HCT116 (cell line): ENCODE results near the gene CD84. TPM values are rescaled to one million over a fixed set of nuclear protein-coding genes. Genes with fewer than 3 reads are reported as not detected.

Source experiments
- ATAC-seq: fragments of 200-7000 bp; cut with Tn5 transposase; 2 replicates; pipeline ENCODE4 v1.9.1; 2020; ENCODE audit warnings: mild to moderate bottlenecking, moderate library complexity
- BruUV-seq: library from RNA; stranded (reverse); fragments of 400-500 nt; replicated peaks from 2 replicates; lab custom pipeline; 2021; lab: Mats Ljungman, UMichigan
- CTCF ChIA-PET: fragments of 300-600 bp; sonication (Branson Sonifier 250); formaldehyde crosslinking; loops from one replicate; lab custom pipeline; 2021; ENCODE audit warnings: antibody characterized with exemption; lab: Charles Lee
- POLR2A ChIA-PET: fragments of 300-600, 350-600 bp; sonication (Branson Sonifier 250); formaldehyde crosslinking; loops from one replicate; lab custom pipeline; 2021; ENCODE audit warnings: antibody characterized with exemption; lab: Charles Lee
- RAD21 ChIA-PET, 2 experiments: fragments of 300-600 bp; sonication (Branson Sonifier 250); formaldehyde crosslinking; loops; one replicate each; lab custom pipeline; 2023; ENCODE audit warnings: low total read pairs in 2 of 2; ENCODE audit not compliant: uncharacterized antibody in 2 of 2, unreplicated experiment in 2 of 2, low non-redundant PET in 1 of 2; lab: Charles Lee
- DNase-seq: peaks from one replicate; pipeline ENCODE4 v3.0.0-alpha.2; 2010; ENCODE audit warnings: low read depth, low spot score
- H2AFZ ChIP-seq: fragments of 200-600 bp; shearing (Covaris generic), sonication (generic); 2 replicates; pipeline ENCODE4 v1.6.1; 2017; ENCODE audit warnings: low read depth, mixed run types, mixed read lengths, antibody characterized with exemption, low read length; ENCODE audit not compliant: poor library complexity, severe bottlenecking
- H3K27ac ChIP-seq: 2 replicates; pipeline ENCODE4 v1.5.1; 2012; ENCODE audit warnings: low read depth, low read length
- H3K27me3 ChIP-seq: fragments of 200-600 bp; sonication (generic); 2 replicates; pipeline ENCODE4 v1.6.1; 2016; ENCODE audit warnings: mixed run types, low read length, mixed read lengths; ENCODE audit not compliant: insufficient read depth
- H3K36me3 ChIP-seq, 2 experiments: fragments of 200-500 bp in 1 of 2; fragments of 200-600 bp in 1 of 2; sonication (Bioruptor generic) in 1 of 2; sonication (generic) in 1 of 2; 2 replicates each; pipeline versions ENCODE4 v1.5.1 to v1.6.1; 2014 to 2016; ENCODE audit warnings: low read length in 2 of 2, inconsistent platforms in 1 of 2, mixed read lengths in 1 of 2, mixed run types in 1 of 2; ENCODE audit not compliant: insufficient read depth in 2 of 2, control insufficient read depth in 1 of 2
- H3K4me1 ChIP-seq, 2 experiments: fragments of 200-600 bp in 1 of 2; sonication (generic) in 1 of 2; 2 replicates each; pipeline versions ENCODE4 v1.5.1 to v1.6.1; 2012 to 2017; ENCODE audit warnings: low read length in 2 of 2, inconsistent platforms in 1 of 2, mild to moderate bottlenecking in 1 of 2, mixed read lengths in 1 of 2, mixed run types in 1 of 2, moderate library complexity in 1 of 2; ENCODE audit not compliant: insufficient read depth in 2 of 2, control insufficient read depth in 1 of 2
- H3K4me2 ChIP-seq: fragments of 200-600 bp; sonication (generic); 2 replicates; pipeline ENCODE4 v1.6.1; 2017; ENCODE audit warnings: mixed run types, low read length, mixed read lengths
- H3K4me3 ChIP-seq, 2 experiments: fragments of 200-600 bp in 1 of 2; sonication (generic) in 1 of 2; replicated peaks in 1 of 2; 2 replicates each; pipeline ENCODE4 v1.5.1; 2011 to 2016; ENCODE audit warnings: low read length in 2 of 2, control low read depth in 1 of 2, low read depth in 1 of 2, mild to moderate bottlenecking in 1 of 2, mixed read lengths in 1 of 2, mixed run types in 1 of 2
- H3K79me2 ChIP-seq: fragments of 200-600 bp; sonication (generic); 2 replicates; pipeline ENCODE4 v1.6.1; 2017; ENCODE audit warnings: mild to moderate bottlenecking, mixed run types, low read length, moderate library complexity, mixed read lengths; ENCODE audit not compliant: insufficient read depth
- H3K9ac ChIP-seq: fragments of 200-600 bp; sonication (generic); 2 replicates; pipeline ENCODE4 v1.6.1; 2016; ENCODE audit warnings: low read length, mixed read lengths
- H3K9me2 ChIP-seq: fragments of 200-600 bp; sonication (generic), shearing (Covaris generic); 2 replicates; pipeline ENCODE4 v1.6.1; 2017; ENCODE audit warnings: mixed run types, mild to moderate bottlenecking, moderate library complexity; ENCODE audit not compliant: insufficient read depth
- H3K9me3 ChIP-seq, 2 experiments: fragments of 200-500 bp in 1 of 2; fragments of 200-600 bp in 1 of 2; sonication (Bioruptor generic) in 1 of 2; sonication (generic) in 1 of 2; 2 replicates each; pipeline ENCODE4 v1.6.1; 2014 to 2017; ENCODE audit warnings: low read length in 2 of 2, mixed read lengths in 2 of 2, inconsistent platforms in 1 of 2, low read depth in 1 of 2, mild to moderate bottlenecking in 1 of 2, mixed run types in 1 of 2, moderate library complexity in 1 of 2; ENCODE audit not compliant: control insufficient read depth in 1 of 2, insufficient read depth in 1 of 2
- H4K20me1 ChIP-seq: fragments of 200-600 bp; sonication (generic), shearing (Covaris generic); 2 replicates; pipeline ENCODE4 v1.6.1; 2017; ENCODE audit warnings: mixed run types, mild to moderate bottlenecking, moderate library complexity; ENCODE audit not compliant: insufficient read depth
- CEBPB ChIP-seq: IDR thresholded peaks from 2 replicates; pipeline ENCODE4 v1.6.1; 2012; ENCODE audit warnings: low read depth
- EGR1 ChIP-seq: IDR thresholded peaks from 2 replicates; pipeline ENCODE4 v1.6.1; 2012; ENCODE audit warnings: low read depth
- EZH2 ChIP-seq: fragments of 200-600 bp; sonication (generic); IDR thresholded peaks from 2 replicates; pipeline ENCODE4 v1.6.1; 2017; ENCODE audit warnings: antibody characterized with exemption, mixed run types
- EZH2phosphoT487 ChIP-seq: fragments of 200-600 bp; IDR thresholded peaks from 2 replicates; pipeline ENCODE4 v1.6.1; 2018; ENCODE audit warnings: antibody characterized with exemption, borderline replicate concordance
- JUND ChIP-seq: IDR thresholded peaks from 2 replicates; pipeline ENCODE4 v1.6.1; 2012
- MAX ChIP-seq: IDR thresholded peaks from 2 replicates; pipeline ENCODE4 v1.6.1; 2012
- POLR2AphosphoS5 ChIP-seq: IDR thresholded peaks from 2 replicates; pipeline ENCODE4 v1.6.1; 2011; ENCODE audit warnings: mild to moderate bottlenecking, low read depth, low read length, moderate library complexity
- SIN3A ChIP-seq: IDR thresholded peaks from 2 replicates; pipeline ENCODE4 v1.6.1; 2012; ENCODE audit warnings: low read depth
- SP1 ChIP-seq: IDR thresholded peaks from 2 replicates; pipeline ENCODE4 v1.6.1; 2012; ENCODE audit warnings: low read depth
- ZNF274 ChIP-seq: fragments of 200-500 bp; sonication (Bioruptor generic); IDR thresholded peaks from 2 replicates; pipeline ENCODE4 v1.6.1; 2014; ENCODE audit warnings: mild to moderate bottlenecking, low read depth, low read length, inconsistent platforms
- intact Hi-C: fragments of 100-400 bp; cut with micrococcal nuclease; formaldehyde crosslinking; loops from 2 replicates; pipeline ENCODE4 v1.10.0; 2022
- total RNA-seq: library from RNA; stranded (reverse); gene quantifications from one replicate; pipeline ENCODE4 v1.2.1, GENCODE V29; 2021; ENCODE audit not compliant: unreplicated experiment
- TF ChIP-seq, protein P1 (sequence below): IDR thresholded peaks from 2 replicates; pipeline ENCODE4 v1.6.1; 2011; ENCODE audit warnings: mild to moderate bottlenecking, low read length, moderate library complexity; ENCODE audit not compliant: insufficient replicate concordance; ENCODE audit errors: extremely low read depth
- TF ChIP-seq, protein P2 (sequence below), 3 experiments: fragments of 200-600 bp in 1 of 3; sonication (generic) in 1 of 3; IDR thresholded peaks in 2 of 3; conservative IDR thresholded peaks in 1 of 3; 2 replicates each; pipeline ENCODE4 v1.5.1; 2012 to 2017; ENCODE audit warnings: low read depth in 2 of 3, low read length in 2 of 3, antibody characterized with exemption in 1 of 3, borderline replicate concordance in 1 of 3, control low read depth in 1 of 3, mild to moderate bottlenecking in 1 of 3, mixed read lengths in 1 of 3, mixed run types in 1 of 3, moderate library complexity in 1 of 3; ENCODE audit not compliant: insufficient read depth in 1 of 3

Gene CD84
- total RNA-seq, 1 experiment from 2014 or later = 0.02 TPM

DNA sequence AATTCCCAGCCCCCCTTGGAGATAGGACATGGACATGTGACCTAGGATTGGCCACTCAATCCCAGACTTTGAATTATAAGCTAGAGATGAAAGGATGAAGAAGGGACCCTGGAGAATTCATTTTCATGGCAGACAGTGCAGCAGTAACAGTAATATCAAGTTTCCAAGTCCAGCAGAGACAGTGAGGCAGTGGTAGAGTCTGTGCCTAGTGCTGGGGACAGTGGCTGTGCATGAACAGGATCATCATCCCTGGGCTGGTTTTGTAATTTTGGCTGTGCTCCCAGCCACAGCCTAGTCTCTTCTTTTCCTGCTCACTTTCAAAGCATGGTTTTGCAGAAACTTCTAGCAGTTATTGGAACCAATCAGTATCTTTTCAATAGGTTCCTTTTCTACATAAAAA, 29.6 kb upstream of the CD84 start (continued):
- TF ChIP-seq EGR1 (no peak), SP1 (no peak), CEBPB (no peak)

GRCh38 chr1:160608514-160608913, 29.2 kb upstream of the CD84 start:
- ATAC-seq (no peak), DNase-seq (no peak)
- H3K4me1 ChIP-seq = no peaks in the 10 kb centered on the region
- peaks cover 48% of the 10 kb centered on the region for H3K27me3 ChIP-seq
- BruUV-seq = no TSS peak
- TF ChIP-seq EZH2 (no peak), SIN3A (no peak), JUND (no peak), POLR2AphosphoS5 (no peak), ZNF274 (no peak), MAX (no peak), SP1 (no peak), EZH2phosphoT487 (no peak), CEBPB (no peak), EGR1 (no peak)
- TF ChIP-seq, protein P1, sequence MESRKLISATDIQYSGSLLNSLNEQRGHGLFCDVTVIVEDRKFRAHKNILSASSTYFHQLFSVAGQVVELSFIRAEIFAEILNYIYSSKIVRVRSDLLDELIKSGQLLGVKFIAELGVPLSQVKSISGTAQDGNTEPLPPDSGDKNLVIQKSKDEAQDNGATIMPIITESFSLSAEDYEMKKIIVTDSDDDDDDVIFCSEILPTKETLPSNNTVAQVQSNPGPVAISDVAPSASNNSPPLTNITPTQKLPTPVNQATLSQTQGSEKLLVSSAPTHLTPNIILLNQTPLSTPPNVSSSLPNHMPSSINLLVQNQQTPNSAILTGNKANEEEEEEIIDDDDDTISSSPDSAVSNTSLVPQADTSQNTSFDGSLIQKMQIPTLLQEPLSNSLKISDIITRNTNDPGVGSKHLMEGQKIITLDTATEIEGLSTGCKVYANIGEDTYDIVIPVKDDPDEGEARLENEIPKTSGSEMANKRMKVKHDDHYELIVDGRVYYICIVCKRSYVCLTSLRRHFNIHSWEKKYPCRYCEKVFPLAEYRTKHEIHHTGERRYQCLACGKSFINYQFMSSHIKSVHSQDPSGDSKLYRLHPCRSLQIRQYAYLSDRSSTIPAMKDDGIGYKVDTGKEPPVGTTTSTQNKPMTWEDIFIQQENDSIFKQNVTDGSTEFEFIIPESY = no peak
- TF ChIP-seq, protein P2, sequence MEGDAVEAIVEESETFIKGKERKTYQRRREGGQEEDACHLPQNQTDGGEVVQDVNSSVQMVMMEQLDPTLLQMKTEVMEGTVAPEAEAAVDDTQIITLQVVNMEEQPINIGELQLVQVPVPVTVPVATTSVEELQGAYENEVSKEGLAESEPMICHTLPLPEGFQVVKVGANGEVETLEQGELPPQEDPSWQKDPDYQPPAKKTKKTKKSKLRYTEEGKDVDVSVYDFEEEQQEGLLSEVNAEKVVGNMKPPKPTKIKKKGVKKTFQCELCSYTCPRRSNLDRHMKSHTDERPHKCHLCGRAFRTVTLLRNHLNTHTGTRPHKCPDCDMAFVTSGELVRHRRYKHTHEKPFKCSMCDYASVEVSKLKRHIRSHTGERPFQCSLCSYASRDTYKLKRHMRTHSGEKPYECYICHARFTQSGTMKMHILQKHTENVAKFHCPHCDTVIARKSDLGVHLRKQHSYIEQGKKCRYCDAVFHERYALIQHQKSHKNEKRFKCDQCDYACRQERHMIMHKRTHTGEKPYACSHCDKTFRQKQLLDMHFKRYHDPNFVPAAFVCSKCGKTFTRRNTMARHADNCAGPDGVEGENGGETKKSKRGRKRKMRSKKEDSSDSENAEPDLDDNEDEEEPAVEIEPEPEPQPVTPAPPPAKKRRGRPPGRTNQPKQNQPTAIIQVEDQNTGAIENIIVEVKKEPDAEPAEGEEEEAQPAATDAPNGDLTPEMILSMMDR (IDR thresholded peaks at IDR 0.05 in 2 of 3, conservative IDR thresholded peaks at IDR 0.05 in 1 of 3; ENCODE audit: borderline replicate concordance in 1 of 3, insufficient read depth in 1 of 3, low read depth in 2 of 3, low read length in 2 of 3) = no peak
- H3K9me3 ChIP-seq = no peaks in the 10 kb centered on the region
- no peak overlapping the region for H2AFZ ChIP-seq
- no peaks in the 10 kb centered on the region for H3K79me2 ChIP-seq
- H3K4me2 ChIP-seq = no peak overlapping the region
- POLR2A ChIA-PET = no interaction called here
- RAD21 ChIA-PET = no interaction called here
- H3K36me3 ChIP-seq = no peaks in the 10 kb centered on the region
- H3K27ac ChIP-seq = no peak overlapping the region
- no peak overlapping the region for H3K4me3 ChIP-seq
- CTCF ChIA-PET = interaction anchor here (2.2 to 2.7 kb wide), 3 partner anchors 10 to 180 kb away, joined by 5 to 19 read pairs (median 8); no protein-coding TSS in a partner anchor
- intact Hi-C loops = loop anchor here (5.0 kb wide), 1 partner anchor 506 kb away; no protein-coding TSS in a partner anchor
- H3K9ac ChIP-seq = no peak overlapping the region
- no peaks in the 10 kb centered on the region for H4K20me1 ChIP-seq
- H3K9me2 ChIP-seq = no peaks in the 10 kb centered on the region
